Fibroblast of mammary gland (primary cell): ENCODE measurements around the gene SEMG2.

Source experiments
- DNase-seq: peaks from one replicate; pipeline ENCODE4 v3.0.0-alpha.2; 2010; ENCODE audit warnings: low read depth
- H3K4me3 ChIP-seq: 2 replicates; pipeline ENCODE4 v1.5.1; 2011; ENCODE audit warnings: low read depth, mild to moderate bottlenecking, low read length, moderate library complexity; ENCODE audit not compliant: control insufficient read depth
- CTCF ChIP-seq: conservative IDR thresholded peaks from 2 replicates; pipeline ENCODE4 v1.5.1; 2011; ENCODE audit warnings: low read depth, low read length, inconsistent platforms; ENCODE audit not compliant: control insufficient read depth, insufficient read depth

SEMG2 gene

GRCh38 chr20:45257711-45258110 is 36.5 kb downstream of the SEMG2 start:
- TF ChIP-seq CTCF, result no peak
- DNase-seq, result no peak
- no peak overlapping the region for H3K4me3 ChIP-seq

GRCh38 chr20:45258259-45258658 is 37.1 kb downstream of the SEMG2 start:
- DNase-seq, result no peak
- no peak overlapping the region for H3K4me3 ChIP-seq
- no peak for TF ChIP-seq CTCF

- no peak for DNase-seq
- TF ChIP-seq CTCF, result no peak
- H3K4me3 ChIP-seq, result no peak overlapping the region
Observed at GRCh38 chr20:45258664-45259063, 37.5 kb downstream of the SEMG2 start.

- TF ChIP-seq CTCF, result no peak
- no peak overlapping the region for H3K4me3 ChIP-seq
- no peak for DNase-seq
Observed at GRCh38 chr20:45263556-45264266, 42.5 kb downstream of the SEMG2 start.

GRCh38 chr20:45266977-45267376 is 45.8 kb downstream of the SEMG2 start:
- no peak for TF ChIP-seq CTCF
- H3K4me3 ChIP-seq, result no peak overlapping the region
- DNase-seq, result no peak

- H3K4me3 ChIP-seq, result no peak overlapping the region
- TF ChIP-seq CTCF, result no peak
- peak; percentile 44 for DNase-seq
Observed at GRCh38 chr20:45268531-45268930, 47.4 kb downstream of the SEMG2 start.

- TF ChIP-seq CTCF, result no peak
- no peak overlapping the region for H3K4me3 ChIP-seq
- DNase-seq, result no peak
Observed at GRCh38 chr20:45269056-45269455, 47.9 kb downstream of the SEMG2 start.
